ENCODE results near the gene CIDEA.

Gene CIDEA

DNA sequence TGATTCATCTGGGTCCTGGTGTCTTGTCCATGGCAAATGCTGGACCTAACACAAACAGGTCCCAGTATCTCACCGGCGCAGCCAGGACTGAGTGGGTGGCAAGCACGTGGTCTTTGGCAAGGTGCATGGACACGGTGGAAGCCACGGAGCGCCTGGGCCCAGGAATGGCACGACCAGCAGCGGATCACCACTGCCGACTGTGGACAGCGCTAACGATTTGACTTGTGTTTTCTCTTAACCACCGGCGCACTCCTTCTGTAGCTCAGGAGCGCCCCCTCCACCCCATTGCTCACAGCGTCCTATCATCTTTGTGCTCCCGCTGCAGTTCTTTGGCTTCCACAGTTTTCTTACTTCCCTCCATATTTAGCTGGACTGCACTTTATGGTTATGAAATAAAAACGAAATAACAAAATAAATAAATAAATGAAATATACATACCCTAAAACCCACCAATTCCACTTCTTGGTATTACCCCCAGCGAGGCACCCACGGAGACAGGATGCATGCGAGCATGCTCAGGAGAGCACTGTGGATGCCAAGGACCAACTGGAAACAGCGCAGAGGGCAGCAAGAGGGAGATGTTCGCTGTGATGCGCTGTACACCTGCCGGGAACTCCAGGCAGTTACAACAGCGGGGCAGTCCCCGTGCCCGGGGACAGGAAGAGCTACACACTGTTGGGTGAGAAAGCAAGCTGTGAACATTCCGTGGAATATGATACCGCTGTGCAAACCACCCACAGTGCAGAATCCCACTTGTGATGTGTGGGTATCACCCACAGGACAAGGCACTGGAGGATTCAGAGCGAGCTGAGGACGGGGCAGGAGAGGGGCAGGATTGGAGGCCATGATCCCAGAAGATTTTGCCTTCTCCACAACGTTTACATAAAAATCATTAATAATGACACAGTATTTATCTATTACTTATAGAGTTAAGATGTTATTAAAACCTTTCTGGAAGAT, 7.0 kb upstream of the CIDEA start:
- TF ChIP-seq, protein P1, sequence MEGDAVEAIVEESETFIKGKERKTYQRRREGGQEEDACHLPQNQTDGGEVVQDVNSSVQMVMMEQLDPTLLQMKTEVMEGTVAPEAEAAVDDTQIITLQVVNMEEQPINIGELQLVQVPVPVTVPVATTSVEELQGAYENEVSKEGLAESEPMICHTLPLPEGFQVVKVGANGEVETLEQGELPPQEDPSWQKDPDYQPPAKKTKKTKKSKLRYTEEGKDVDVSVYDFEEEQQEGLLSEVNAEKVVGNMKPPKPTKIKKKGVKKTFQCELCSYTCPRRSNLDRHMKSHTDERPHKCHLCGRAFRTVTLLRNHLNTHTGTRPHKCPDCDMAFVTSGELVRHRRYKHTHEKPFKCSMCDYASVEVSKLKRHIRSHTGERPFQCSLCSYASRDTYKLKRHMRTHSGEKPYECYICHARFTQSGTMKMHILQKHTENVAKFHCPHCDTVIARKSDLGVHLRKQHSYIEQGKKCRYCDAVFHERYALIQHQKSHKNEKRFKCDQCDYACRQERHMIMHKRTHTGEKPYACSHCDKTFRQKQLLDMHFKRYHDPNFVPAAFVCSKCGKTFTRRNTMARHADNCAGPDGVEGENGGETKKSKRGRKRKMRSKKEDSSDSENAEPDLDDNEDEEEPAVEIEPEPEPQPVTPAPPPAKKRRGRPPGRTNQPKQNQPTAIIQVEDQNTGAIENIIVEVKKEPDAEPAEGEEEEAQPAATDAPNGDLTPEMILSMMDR (conservative IDR thresholded peaks at IDR 0.05; ENCODE audit: low read depth): no peak
- ChIA-PET CTCF (interaction anchor here (0.6 kb wide), 3 partner anchors 10 to 1885 kb away, joined by 3 to 4 read pairs (median 3); no protein-coding TSS in a partner anchor), POLR2A (ENCODE audit: low non-redundant PET) (no interaction called here)
- H3K27ac ChIP-seq: no peak overlapping the region
- DNase-seq (ENCODE audit: low spot score): no peak

DNA sequence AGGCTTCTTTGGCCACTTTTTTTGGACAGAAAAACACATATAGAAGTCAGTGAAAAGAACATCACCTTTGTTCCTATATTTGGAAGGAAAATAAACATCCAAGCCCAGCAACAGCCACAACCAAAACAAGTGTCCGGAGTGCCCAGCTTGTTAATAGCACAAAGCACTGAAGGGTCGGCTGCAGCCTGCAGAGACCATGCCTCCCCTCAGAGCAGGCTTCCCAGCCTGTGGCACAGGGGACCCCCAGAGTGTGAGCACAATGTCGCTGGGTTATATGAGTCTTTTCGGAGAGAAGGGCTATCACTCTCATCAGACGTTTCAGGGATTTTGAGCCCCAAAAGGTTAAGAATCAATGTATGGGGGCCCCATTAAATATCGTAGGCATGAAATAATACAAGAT, 6.2 kb upstream of the CIDEA start:
- no peak for DNase-seq (ENCODE audit: low spot score)
- TF ChIP-seq, protein P1 (conservative IDR thresholded peaks at IDR 0.05; ENCODE audit: low read depth): no peak
- H3K27ac ChIP-seq: no peak overlapping the region
- ChIA-PET CTCF (interaction anchor here (0.5 to 0.7 kb wide), 2 partner anchors 158 to 543 kb away, joined by 3 read pairs; no protein-coding TSS in a partner anchor), POLR2A (ENCODE audit: low non-redundant PET) (no interaction called here)

DNA sequence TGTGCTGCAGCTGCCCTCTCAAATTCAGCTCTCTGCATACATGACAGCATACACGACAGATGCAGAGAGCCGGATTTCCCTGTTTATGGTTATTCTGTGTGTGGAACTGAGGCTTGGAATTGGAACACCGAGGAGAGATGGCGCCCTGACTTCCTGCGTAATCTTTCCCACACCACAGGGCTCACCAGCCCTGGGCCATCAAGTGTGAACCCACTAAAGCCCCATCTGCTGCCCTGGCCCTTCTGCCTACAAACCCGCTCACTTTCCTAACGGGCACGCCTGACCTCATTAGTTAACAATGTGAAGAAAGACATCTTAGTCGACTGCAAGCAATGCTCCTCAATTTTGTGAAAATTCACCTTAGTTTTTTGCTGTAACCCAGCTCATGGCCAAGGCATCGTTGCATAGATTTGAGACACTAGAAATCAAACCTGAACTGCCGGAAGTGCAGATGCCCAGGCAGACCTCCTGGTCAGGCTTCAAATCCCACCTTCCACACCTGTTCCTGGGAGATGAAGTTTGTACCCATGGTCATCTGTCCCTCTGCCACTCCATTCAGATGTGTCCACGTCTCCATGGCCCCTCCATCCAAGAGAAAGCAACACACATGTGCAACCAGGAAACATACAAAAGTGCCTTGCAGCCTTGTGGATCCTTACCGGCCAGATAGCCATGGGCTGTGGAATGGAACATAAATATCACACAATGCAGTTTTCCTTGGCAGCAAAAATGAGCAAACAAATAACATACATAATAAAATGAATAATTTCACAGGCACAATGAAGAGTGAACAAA, 5.0 kb upstream of the CIDEA start:
- CTCF ChIA-PET: no interaction called here
- H3K27ac ChIP-seq: no peak overlapping the region
- TF ChIP-seq, protein P1 (conservative IDR thresholded peaks at IDR 0.05; ENCODE audit: low read depth): no peak
- no peak for DNase-seq (ENCODE audit: low spot score)
- POLR2A ChIA-PET (ENCODE audit: low non-redundant PET): no interaction called here

DNA sequence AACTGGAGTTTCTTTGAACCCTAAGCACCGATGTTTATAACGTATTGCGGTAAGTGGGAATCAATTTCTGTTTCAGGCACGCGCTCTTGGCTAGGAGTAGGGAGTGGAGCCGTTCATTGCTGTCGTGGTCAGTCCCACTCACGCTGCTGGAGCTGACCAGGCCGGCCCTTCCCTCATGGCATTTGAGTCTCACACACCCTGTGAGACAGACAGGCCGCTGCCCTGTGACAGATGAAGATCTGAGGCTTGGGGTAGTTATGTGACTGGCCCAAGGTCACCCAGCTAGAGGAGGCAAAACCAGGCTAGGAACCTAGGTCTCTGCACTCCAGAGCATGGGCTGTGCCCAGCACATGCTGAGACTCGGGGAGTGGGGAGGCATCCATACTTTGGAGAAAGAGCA, 2.9 kb upstream of the CIDEA start:
- TF ChIP-seq, protein P1 (conservative IDR thresholded peaks at IDR 0.05; ENCODE audit: low read depth): no peak
- CTCF ChIA-PET: no interaction called here
- no peak overlapping the region for H3K27ac ChIP-seq
- no peak for DNase-seq (ENCODE audit: low spot score)
- POLR2A ChIA-PET (ENCODE audit: low non-redundant PET): no interaction called here

DNA sequence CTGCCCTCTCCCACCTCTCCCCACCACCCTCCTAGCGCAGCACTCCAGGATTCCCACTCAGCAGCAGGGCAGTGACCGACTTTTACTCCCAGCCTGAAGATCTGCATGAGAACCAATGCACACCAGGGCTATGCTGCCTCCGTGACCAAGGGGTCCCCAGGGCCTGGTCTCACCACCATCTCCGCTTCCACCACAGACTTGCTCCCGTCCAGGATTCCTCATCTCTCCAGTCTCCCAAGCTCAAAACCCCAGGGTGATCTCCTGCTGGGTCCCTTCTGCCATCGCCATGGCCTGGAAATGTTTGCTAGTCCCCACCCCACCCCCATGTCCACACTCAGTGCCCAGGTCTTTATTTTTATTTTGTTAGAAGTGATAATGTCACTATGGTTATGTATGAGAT, 2.1 kb upstream of the CIDEA start:
- no peak overlapping the region for H3K27ac ChIP-seq
- CTCF ChIA-PET: interaction anchor here (1.2 kb wide), 1 partner anchor 15 kb away, joined by 4 read pairs; no protein-coding TSS in a partner anchor
- DNase-seq (ENCODE audit: low spot score): no peak
- TF ChIP-seq, protein P1 (conservative IDR thresholded peaks at IDR 0.05; ENCODE audit: low read depth): no peak
- POLR2A ChIA-PET (ENCODE audit: low non-redundant PET): no interaction called here

DNA sequence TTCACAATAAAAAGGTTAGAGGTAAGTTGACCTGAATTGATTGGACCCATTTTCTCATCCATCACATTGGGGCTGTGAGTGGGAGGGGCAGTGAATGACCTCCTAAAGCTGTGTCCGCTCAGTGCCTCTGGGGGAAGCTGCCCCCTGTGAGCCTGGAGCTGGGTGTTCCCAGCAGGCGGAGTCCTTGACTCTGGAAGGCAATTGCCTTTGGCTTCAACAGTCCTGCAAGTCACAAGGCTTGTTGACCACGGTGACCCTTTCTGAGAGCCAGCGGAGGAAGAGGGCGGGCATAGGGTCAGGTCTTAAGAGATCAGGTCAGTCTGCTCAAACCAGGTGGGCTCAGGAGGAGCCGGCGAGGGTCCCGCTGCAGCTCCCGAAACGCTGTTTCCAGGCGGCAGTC, 1.1 kb upstream of the CIDEA start:
- no peak for DNase-seq (ENCODE audit: low spot score)
- ChIA-PET CTCF (no interaction called here), POLR2A (ENCODE audit: low non-redundant PET) (no interaction called here)
- TF ChIP-seq, protein P1 (conservative IDR thresholded peaks at IDR 0.05; ENCODE audit: low read depth): no peak
- H3K27ac ChIP-seq: no peak overlapping the region
